Activated naive CD4-positive, alpha-beta T cell treated with anti-CD3 and anti-CD28 coated beads, Interleukin-2, amount 50 U/mL, for 16 hours (primary cell): Measurements from ENCODE around the gene TNNT1.
"Not testable (repeated sequence)": the region's sequence is repeated elsewhere in the genome, so short reads cannot be mapped to it uniquely, and the experiment has no call there.

Experiments
- DNase-seq: peaks from one replicate; pipeline ENCODE4 v3.0.0-alpha.2; 2020

The TNNT1 gene

DNA sequence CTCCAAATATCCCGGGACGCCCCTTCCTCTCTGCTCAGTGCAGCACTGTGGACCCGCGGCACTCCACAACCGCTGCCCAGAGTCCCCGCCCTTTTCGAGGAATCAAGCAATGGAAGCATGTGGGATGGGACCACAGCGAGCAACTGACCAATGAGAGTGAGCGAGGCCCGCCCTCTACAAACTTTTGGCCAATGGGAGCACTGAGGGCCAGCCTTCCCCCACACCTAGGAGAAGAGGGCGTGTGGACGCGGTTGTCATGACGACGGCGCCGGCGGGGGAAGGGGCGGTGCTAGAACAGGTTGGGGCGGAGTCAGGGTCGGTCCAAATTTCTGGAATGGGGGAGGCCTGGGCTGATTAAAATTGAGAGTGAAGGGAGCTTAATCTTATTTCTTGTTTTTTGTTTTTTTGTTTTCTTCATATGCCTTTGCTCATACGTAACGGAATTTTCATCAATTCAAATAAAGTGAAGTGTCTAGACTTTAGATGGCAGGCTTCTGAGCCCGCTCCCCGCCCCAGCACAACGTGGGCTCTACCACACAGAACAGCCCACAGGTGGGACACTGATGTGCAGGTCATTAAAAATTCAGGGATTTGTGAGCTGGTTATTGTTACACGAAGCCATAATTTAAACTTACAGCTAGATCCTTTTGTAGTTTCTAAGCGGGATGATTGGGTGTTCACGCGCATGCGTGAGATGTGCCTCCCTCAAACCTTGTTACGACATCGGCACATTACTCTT is 17.7 kb upstream of the TNNT1 start, which contains the start of gene DNAAF3:
TSS of gene DNAAF3 (minus strand) at position 84 of the 739 bp plus-strand sequence. CDS start 200 bp downstream, outside the sequence.
- peak; percentile 58 for DNase-seq

DNA sequence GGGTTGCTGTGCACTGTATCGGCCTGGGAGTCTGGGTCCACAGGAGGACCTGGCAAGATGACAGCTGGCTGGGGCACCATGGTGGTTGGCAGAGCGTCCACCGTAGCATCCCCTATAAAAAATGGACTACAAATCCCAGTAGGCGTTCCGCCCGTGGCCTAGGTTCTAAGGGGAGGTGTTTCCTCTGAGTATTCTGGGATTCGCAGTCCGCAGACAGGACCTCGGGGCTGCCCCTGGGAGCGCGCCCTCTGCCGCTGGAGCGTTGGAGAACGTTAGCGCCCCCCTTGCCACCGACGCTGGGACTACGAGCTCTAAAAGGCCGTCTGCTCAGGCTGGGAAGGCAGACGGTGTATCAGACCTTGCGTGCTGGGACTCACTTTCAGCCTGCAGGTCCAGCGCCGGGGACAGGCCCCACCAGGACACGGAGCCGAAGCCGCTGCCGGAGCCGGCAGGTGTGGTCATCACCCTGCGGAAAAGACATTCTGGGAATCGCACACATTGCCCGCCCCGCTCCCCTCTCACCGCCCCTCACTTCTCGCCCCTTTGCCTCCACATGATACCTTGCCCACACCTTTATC is 17.0 kb upstream of the TNNT1 start:
- peak; percentile 35 for DNase-seq

DNA sequence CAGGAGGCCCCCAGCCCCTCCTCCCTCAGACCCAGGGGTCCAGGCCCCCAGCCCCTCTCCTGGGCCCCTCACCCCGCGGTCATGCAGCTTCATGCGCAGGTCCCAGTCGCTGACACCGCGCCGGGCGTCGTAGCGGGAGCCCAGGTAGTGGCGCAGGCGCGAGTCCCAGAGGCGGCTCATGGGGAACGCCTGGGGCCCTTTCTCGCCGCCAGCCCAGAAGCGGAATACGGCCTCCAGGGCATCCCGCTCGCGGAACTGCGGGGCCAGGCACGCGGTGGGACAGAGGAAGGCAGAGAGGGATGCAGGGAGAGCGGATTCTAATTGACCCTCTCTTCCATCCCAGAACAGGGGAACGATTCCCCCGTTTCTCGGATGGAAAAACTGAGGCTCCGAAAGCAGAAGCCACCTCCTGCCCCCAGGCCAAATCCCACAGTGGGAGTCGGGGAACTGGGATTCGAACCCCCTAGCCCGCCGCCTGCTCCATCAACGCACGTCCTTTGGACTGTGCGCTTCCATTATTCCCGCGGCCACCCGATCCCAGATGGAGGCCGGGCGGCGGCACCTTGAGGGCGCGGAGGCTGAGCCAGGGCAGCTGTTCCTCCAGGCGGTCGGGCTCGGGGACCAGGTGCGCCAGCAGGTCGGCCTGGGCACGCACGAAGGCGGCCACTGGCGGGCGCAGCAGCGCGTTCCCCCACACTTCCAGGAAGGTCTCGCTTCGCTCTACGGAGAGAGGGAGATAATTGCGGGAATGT is 12.7 kb upstream of the TNNT1 start:
- no peak for DNase-seq

DNA sequence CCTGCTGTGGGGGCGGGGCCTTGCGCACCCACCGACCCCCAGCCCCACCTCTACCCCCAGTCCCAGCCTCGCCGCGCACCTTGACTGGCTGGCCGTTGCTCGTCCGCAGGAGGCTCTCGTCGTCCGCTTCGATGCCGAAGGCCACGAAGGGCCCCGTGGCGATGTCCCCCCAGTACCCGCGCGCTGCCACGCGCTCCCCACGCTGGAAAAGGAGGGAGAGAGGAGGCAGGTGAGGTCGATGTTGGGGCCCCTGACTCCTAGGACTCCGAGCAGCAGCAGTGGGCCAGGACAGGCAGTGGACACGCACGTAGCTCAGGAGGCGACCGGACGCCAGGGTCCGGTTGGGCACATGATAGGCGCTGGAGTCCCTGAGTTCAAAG is 12.0 kb upstream of the TNNT1 start:
- no peak for DNase-seq

DNA sequence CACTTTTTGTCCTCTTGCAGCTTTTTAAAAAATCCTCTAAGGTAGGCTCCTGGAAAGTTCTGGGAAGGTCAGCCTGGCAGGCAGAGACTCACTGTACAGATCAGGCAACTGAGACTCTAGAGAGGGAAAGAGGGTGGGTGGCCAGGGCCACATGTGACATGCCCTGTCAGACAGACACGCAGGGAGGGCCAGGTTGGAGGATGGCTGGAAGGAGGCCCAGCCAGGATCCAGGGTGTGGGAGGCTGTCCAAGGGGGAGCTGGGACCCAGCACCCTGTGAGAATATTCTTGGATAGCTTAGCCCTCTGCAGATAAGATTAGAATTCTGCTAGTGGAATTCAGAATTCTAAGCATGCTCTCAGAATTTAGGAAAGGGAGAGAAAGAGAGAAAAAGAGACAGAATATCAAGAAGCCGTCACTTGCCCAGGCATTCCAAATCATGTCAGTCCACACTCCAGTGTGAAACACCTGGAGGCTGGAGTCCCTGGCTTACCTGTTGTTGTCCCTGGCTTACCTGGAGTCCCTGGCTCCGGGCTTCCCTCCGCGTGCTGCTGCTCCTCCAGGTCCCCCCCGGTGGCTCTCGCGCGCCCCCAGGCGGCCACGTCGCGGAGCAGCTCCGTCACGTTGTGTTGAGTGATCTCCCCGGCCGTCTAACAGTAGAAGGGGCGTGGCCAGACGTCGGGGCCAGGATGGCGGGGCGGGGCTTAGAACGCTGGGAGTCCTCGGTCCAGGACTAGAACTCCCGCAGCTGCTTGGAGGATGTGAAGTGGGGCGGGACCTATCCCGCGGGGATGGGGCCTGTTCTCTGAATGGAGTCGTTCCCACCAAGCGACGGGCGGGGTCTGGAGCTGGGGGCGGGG is 11.4 kb upstream of the TNNT1 start:
- peak; percentile 89 for DNase-seq

DNA sequence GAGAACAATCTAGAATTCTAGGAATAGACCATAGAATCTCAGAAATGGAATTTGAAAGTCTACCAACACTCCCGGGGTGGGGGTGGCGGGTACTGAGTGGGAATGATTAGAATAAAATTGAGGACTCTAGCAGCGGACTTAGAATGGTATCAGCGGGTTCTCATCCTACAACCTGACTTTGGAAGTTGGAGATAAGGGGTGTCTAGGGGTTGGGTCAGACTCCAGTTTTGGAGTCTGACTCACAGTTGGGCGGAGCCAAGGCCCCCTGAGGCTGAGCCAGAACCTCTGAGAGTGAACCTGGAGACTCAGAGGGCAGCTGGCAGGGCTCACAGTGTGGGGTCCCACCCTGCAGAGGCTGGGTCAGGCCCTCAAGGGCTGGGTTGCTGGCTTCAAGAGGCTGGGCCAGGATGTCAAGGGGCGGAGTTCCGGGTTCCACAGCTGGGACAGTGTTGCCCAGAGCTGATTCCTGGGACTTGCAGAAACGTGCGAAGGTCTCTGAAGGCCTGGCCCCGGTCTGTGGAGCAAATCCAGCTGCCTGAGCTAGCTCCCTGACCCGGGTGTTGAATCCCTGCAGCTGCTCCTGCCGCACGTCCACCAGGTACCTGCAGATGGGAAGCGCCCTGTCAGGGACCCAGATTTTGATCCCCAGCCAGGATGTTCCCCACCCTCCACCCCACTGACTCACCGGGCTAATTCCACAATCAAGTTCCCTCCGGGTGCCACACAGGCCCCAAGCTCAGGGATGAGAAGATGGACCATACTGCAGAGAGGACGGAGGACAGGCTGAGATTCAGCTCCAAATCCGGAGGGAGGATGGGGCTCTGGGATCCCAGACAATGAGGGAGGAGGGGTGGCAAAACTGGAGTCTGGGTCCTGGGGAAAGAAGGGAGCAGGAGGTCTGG is 10.1 kb upstream of the TNNT1 start:
- no peak for DNase-seq

DNA sequence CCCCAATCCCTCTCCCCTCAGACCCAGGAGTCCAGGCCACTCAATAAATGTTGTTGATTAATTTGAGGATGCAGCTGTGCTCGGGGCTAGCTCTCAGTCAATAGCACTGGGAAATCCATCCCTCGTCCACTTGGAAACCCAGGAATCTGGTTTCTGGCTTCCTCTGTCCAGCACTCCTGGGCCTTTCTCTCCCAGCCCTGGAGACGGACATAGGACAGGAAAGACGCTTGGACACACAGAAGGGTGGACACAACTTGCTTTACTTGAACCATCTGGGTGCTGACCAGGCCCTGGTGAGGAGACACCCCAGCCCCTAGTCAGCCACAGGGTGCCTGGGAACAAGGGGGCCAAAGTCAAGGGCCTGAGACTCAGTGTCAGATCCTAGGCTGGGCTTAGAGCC is 9.4 kb upstream of the TNNT1 start:
- no peak for DNase-seq

DNA sequence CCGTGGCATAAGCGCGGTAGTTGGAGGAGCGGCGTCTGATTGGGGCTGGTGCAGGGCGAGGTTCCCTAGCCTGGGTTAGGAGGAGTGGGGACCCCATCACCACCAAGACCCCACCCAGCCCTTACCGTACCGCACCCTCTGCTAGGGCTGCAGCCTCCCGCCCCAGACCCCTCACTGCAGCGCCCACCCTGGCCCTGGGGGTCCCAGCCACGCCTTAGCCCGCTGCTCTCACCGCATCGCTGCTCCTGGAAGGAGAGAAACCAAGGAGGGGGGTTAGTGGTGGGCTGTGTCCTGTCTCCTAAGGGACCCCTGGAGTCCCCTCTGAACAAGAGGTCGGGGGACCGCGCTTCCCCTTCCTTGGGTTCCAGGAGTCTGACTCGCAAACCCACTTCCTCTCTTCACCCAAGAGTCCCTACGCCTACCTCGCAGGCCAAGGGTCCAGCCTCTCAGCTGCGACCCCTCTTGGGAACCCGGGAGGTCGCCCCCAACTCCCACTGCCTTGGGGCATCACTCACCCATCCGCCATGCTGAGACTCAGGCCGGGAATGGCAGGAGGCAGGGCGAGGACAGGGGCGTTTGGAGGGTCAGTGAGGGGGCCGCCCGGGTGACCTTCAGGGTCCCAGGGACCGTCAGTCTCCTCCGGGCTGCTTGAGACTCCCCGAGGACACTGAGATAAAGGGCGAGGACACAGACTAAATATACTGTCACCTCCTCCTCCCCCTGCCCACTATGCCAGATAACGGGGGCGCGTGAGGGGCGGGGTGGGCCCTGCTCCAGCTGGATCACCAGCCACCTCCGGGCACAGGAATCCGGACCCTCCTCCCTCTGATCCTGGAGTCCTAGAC is 8.3 kb upstream of the TNNT1 start, which contains the start of gene TNNI3:
TSS of gene TNNI3 (minus strand) at position 669 of the 845 bp plus-strand sequence. CDS start at position 526, 143 bp downstream.
- no peak for DNase-seq

DNA sequence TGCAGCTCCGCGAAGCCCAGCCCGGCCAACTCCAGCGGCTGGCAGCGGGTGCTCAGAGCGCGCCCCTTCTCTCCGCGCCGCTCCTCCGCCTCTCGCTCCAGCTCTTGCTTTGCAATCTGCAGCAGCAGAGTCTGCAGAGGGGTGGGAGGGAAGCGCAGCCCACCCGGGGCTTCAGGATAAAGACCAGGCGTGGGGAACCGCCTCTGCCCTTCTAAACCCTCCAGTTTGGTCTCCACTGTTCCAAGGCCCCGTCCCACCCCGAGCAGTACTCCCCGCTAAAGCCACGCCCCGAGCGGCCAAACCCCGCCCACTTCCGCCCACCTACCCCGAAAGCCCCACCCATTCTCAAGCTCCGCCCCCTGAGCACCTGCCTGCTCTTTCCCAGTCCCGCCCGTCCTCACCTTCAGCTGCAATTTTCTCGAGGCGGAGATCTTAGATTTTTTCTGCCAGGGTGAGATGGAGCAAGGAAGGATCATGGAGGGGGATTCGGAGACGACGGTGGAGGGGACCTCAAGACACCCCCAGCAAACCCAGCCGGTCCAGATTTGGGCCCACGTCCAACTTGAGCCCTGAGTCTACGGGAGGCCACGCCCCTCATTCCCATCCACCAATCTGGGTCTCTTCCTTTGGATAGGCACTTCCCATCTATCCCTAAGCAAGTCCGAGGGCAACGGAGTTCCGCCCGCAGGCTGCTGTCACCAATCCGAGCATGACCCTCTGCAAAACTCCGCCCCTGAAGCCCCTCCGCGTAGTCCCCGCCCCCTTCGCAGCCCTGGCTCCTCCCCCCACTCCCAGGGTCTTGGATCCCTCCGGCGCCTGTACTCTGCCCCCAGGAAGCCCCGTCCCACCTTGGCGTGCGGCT is 7.4 kb upstream of the TNNT1 start:
- no peak for DNase-seq

DNA sequence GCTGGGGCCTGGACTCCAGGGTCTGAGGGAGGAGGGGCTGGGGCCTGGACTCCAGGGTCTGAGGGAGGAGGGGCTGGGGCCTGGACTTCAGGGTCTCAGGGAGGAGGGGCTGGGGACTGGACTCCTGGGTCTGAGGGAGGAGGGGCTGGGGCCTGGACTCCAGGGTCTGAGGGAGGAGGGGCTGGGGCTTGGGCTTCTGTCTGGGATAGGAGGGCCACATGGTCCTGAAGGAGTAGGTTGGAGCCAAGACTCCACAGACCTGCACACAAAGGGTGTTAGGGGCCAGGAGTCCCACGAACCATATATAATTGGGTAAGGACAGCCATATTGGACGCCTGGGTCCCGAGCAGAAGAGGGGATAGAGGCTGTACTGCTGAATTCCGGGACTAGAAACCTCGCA is 6.8 kb upstream of the TNNT1 start:
- not testable (repeated sequence) for DNase-seq

DNA sequence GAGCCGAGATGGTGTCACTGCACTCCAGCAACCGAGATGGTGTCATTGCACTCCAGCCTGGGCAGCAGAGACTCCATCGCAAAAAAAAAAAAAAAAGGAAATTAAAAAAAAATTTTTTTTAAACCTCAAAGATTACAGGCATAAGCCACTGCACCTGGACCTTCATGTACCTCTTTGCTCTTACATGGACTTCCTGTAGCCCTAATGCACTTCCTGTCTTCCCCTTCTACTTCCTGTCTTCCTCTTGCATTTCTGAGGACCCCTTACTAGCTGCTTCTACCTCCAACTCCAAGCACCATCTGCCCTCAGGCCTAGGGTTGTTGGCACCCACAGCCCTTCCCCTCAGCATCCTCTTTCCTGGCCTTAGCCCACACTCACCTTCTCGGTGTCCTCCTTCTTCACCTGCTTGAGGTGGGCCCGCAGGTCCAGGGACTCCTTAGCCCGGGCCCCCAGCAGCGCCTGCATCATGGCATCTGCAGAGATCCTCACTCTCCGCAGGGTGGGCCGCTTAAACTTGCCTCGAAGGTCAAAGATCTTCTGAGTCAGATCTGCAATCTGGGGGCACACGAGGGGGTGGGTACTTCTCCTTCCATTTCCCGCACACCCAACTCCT is 4.8 kb upstream of the TNNT1 start:
- no peak for DNase-seq

DNA sequence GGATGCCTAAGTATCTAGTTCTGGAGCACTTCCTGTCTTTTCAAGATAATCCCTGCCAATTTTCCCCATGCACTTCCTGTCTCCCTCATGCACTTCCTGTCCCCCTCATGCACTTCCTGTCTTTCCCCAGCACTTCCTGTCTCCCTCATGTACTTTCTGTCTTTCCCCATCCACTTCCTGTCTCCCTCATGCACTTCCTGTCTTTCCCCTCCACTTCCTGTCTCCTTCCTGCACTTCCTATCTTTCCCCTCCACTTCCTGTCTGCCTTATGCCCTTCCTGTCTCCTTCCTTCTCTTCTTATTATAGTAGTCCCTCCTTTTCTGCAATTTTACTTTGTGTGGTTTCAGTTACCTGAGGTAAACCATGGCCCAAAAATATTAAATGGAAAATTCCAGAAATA is 3.0 kb upstream of the TNNT1 start:
- DNase-seq = no peak

DNA sequence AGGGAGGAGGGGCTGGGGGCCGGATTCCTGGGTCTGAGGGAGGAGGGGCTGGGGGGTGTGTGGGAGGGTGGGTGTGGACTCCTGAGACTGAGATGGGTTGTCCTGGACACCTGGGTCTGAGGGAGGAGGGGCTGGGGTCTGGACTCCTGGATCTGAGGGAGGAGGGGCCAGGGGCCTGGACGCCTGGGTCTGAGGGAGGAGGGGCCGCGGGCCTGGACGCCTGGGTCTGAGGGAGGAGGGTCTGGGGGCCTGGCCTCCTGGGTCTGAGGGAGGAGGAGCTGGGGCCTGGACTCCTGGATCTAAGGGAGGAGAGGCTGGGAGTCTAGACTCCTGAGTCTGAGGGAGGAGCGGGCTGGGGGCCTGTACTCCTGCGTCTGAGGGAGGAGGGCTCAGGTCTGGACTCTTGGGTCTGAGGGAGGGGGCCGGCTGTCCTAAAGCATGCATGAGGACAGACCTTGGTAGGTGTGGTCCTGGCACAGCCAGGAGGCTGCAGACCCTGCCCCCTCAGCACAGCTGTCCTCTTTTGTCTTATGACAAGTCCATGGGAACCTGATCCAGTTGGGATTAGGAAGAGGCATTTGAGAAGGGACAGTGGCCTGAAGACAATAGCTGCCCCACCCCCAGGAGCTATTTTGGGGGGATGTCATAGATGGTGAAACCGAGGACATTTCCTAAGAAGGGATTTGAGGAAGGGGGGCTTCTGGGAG is 1.3 kb downstream of the TNNT1 start:
- DNase-seq = no peak

DNA sequence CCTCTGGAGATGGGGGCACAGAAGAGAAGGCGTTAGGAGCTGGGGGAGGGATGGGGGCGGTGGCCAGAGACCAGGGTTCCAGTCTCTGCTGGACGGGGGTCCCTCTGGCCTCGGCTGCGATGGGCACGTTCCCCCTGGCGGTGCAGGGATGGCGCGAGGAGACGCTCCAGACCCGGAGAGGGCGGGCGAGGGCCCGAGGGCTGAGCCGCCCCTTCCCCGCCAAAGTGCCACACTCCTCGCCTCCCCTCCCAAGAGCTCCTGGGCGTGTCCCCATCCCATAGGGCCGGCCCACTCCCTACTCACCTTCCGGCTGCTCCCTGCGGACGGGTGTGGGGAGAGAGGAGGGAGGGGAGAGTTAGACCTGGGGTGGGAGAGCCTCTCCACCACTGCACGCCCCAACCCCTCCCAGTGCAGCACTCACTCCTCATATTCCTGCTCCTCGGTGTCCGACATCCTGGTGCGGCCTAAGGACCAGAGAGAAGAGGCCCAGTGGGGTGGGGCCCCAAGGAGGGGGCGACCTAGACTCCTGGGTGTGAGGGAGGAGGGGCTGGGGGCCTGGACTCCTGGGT is 2.2 kb downstream of the TNNT1 start:
- DNase-seq = no peak

DNA sequence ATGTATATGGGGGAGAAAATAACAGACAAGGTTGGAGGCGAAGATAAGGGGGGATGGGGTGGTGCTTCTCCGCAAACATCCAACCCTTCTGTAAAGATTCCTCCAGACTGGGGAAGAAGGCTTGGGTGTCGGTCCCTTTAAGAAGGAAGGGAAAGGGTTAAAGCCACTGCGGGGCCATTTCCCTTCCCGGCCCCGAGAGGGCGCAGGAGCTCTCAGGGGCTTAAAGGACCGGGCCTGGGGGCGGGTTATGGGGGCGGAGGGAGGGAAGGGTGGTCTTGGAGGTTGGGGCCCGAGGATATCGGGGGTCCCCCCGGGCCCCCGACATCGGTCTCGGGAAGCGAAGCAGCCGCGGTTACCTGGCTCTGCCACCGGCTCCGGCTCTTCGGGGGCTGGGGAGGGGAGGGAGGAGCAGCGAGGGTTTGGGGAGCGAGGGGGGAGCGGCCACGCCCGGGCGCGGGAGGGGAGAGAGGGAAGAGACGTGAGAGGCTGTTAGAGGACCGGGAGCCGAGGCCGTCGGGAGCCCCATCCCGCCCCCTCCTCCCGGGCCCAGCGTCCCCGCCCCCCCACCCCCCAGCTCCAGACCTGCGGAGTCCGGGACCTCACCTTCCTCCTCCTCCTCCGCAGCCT is 2.8 kb downstream of the TNNT1 start:
- DNase-seq = no peak

DNA sequence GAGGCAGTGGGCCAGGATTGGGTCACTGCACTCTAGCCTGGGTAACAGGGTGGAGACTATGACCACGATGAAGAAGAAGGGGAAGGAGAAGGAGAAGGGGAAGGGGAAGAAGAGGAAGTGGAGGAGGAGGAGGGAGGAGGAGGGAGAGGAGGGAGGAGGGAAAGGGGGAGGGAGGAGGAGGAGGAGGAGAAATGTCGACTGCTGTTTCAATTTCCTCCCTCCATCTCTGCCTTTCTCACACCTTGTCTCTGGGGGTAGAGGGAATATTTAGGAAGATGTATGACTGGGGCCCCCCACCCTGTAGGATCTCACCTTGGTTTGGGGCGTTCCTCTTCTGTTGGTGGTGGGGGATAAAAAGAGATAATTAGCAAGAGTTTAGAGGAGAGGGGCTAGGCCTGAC is 3.8 kb downstream of the TNNT1 start:
- no peak for DNase-seq

DNA sequence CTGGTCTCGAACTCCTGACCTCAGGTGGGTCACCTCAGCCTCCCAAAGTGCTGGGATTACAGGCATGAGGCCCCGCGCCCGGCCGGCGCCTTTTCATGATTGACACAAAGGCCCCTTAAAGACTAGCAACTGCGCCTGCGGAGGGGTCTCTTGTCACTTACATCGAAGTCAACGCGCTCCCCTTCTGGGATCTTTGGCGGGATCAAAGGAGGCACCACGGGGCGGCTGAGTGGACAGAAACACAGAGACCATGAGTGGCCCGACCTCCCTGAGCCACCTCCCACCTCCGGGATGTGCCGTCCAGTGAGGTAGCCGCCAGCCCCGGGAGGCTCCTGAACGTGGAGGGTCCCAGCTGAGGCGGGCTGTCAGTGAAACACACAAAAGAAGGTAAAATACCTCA is 7.3 kb downstream of the TNNT1 start:
- DNase-seq = no peak

DNA sequence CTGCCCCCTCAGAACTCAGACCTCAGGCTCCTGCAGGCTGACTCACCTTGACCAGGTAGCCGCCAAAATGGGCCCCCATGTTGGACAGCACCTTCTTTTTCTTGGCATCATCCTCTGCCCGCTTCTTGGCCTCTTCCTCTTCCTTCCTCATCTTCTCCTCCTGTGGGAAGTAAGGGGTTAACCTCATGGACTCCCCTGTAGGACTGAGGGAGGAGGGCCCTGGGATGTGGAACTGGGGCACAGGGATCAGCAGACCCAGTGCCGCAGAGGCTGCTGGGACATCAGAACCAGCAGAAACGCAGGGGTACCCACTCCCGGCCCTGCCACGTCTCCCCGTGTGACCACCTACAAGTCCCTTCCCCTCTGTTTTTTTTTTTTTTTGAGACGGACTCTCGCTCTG is 11.1 kb downstream of the TNNT1 start:
- no peak for DNase-seq
